HEK293T (cell line): ENCODE measurements around the gene WNT9A.

Experiments used
- CTCF ChIA-PET: fragments of 350-600 bp; formaldehyde crosslinking; extraction: SDS; loops from one replicate; lab custom pipeline; 2021; ENCODE audit warnings: antibody characterized with exemption, inconsistent platforms; lab: Yijun Ruan, JAX
- POLR2A ChIA-PET: fragments of 350-600 bp; formaldehyde crosslinking; extraction: SDS; loops from one replicate; lab custom pipeline; 2020; ENCODE audit warnings: antibody characterized with exemption, inconsistent platforms; lab: Yijun Ruan, JAX
- DNase-seq: peaks from one replicate; pipeline ENCODE4 v3.0.0; 2012; ENCODE audit warnings: mixed read lengths; ENCODE audit errors: extremely low spot score
- ARNT ChIP-seq: fragments of 450-650 bp; IDR thresholded peaks from 2 replicates; pipeline ENCODE4 v1.6.1; 2017; ENCODE audit warnings: mild to moderate bottlenecking
- BHLHE40 ChIP-seq: fragments of 450-650 bp; IDR thresholded peaks from 2 replicates; pipeline ENCODE4 v1.6.1; 2016; ENCODE audit warnings: mild to moderate bottlenecking, moderate library complexity, borderline replicate concordance
- CTBP1 ChIP-seq: fragments of 450-650 bp; IDR thresholded peaks from 2 replicates; pipeline ENCODE4 v1.6.1; 2016; ENCODE audit warnings: borderline replicate concordance
- ELF4 ChIP-seq: fragments of 450-650 bp; IDR thresholded peaks from 2 replicates; pipeline ENCODE4 v1.6.1; 2017; ENCODE audit warnings: antibody characterized with exemption
- FOXA1 ChIP-seq: fragments of 450-650 bp; IDR thresholded peaks from 2 replicates; pipeline ENCODE4 v1.6.1; 2016; ENCODE audit warnings: mild to moderate bottlenecking
- FOXK2 ChIP-seq: fragments of 450-650 bp; IDR thresholded peaks from 2 replicates; pipeline ENCODE4 v1.6.1; 2016; ENCODE audit warnings: mild to moderate bottlenecking
- FOXM1 ChIP-seq: fragments of 450-650 bp; IDR thresholded peaks from 2 replicates; pipeline ENCODE4 v1.6.1; 2017; ENCODE audit warnings: mild to moderate bottlenecking, borderline replicate concordance
- HDGF ChIP-seq: fragments of 450-650 bp; IDR thresholded peaks from 2 replicates; pipeline ENCODE4 v1.6.1; 2017; ENCODE audit warnings: antibody characterized with exemption, borderline replicate concordance
- L3MBTL2 ChIP-seq: fragments of 450-650 bp; conservative IDR thresholded peaks from 2 replicates; pipeline ENCODE4 v1.6.1; 2016; ENCODE audit warnings: mild to moderate bottlenecking
- LEF1 ChIP-seq: fragments of 450-650 bp; IDR thresholded peaks from 2 replicates; pipeline ENCODE4 v1.6.1; 2017; ENCODE audit warnings: mild to moderate bottlenecking, borderline replicate concordance
- NFRKB ChIP-seq: fragments of 450-650 bp; IDR thresholded peaks from 2 replicates; pipeline ENCODE4 v1.6.1; 2016; ENCODE audit warnings: mild to moderate bottlenecking, moderate library complexity
- SP1 ChIP-seq: fragments of 450-650 bp; IDR thresholded peaks from 2 replicates; pipeline ENCODE4 v1.6.1; 2017
- SUZ12 ChIP-seq: fragments of 450-650 bp; IDR thresholded peaks from 2 replicates; pipeline ENCODE4 v1.6.1; 2016; ENCODE audit warnings: mild to moderate bottlenecking
- TARDBP ChIP-seq: fragments of 450-650 bp; IDR thresholded peaks from 2 replicates; pipeline ENCODE4 v1.6.1; 2016
- ZNF384 ChIP-seq: fragments of 450-650 bp; IDR thresholded peaks from 2 replicates; pipeline ENCODE4 v1.6.1; 2016
- TF ChIP-seq, protein P1 (sequence below): fragments of 450-650 bp; IDR thresholded peaks from 2 replicates; pipeline ENCODE4 v1.6.1; 2016

The WNT9A gene

GRCh38 chr1:227951624-227952373, 4.1 kb upstream of the WNT9A start:
- DNase-seq = no peak
- ChIA-PET CTCF (interaction anchor here (1.1 kb wide), 1 partner anchor 190 kb away, joined by 5 read pairs; no protein-coding TSS in a partner anchor), POLR2A (no interaction called here)
- TF ChIP-seq CTBP1 (no peak), ZNF384 (no peak), TARDBP (no peak), ARNT (no peak), ELF4 (no peak), LEF1 (no peak), BHLHE40 (no peak), HDGF (no peak), FOXA1 (no peak), FOXM1 (no peak), FOXK2 (no peak)
- TF ChIP-seq, protein P1, sequence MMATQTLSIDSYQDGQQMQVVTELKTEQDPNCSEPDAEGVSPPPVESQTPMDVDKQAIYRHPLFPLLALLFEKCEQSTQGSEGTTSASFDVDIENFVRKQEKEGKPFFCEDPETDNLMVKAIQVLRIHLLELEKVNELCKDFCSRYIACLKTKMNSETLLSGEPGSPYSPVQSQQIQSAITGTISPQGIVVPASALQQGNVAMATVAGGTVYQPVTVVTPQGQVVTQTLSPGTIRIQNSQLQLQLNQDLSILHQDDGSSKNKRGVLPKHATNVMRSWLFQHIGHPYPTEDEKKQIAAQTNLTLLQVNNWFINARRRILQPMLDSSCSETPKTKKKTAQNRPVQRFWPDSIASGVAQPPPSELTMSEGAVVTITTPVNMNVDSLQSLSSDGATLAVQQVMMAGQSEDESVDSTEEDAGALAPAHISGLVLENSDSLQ = no peak

DNA sequence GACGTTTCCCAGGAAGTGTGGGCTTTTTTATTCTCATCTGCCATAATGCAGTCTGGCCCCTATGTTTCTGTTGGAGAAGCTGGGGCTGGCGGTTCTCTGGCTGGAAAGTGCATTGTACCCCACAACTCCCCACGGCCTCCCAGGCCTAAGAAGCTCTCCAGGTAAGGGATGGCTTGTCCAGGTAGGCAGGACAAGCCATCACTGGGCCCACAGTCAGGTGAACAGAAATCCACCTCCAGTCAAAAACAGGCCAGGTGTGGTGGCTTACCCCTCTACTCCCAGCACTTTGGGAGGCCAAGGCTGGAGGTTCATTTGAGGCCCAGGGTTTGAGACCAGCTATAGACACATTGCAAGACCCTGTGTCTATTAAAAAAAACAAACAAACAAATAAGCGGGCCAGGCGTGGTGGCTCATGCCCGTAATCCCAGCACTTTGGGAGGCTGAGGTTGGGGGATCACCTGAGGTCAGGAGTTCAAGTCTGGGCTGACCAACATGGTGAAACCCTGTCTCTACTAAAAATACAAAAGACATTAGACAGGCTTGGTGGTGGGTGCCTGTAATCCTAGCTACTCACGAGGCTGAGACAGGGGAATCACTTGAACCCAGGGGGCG, 3.1 kb upstream of the WNT9A start:
- ChIA-PET CTCF (no interaction called here), POLR2A (no interaction called here)
- TF ChIP-seq LEF1 = no peak
- no peak for TF ChIP-seq TARDBP
- no peak for TF ChIP-seq CTBP1
- TF ChIP-seq HDGF = no peak
- no peak for TF ChIP-seq FOXM1
- no peak for TF ChIP-seq L3MBTL2
- TF ChIP-seq, protein P1 = no peak
- TF ChIP-seq SUZ12 = no peak
- no peak for TF ChIP-seq BHLHE40
- no peak for TF ChIP-seq ARNT
- no peak for TF ChIP-seq ZNF384
- TF ChIP-seq SP1 = no peak
- no peak for TF ChIP-seq FOXA1
- no peak for TF ChIP-seq FOXK2
- no peak for TF ChIP-seq ELF4
- no peak for TF ChIP-seq NFRKB
- no peak for DNase-seq

DNA sequence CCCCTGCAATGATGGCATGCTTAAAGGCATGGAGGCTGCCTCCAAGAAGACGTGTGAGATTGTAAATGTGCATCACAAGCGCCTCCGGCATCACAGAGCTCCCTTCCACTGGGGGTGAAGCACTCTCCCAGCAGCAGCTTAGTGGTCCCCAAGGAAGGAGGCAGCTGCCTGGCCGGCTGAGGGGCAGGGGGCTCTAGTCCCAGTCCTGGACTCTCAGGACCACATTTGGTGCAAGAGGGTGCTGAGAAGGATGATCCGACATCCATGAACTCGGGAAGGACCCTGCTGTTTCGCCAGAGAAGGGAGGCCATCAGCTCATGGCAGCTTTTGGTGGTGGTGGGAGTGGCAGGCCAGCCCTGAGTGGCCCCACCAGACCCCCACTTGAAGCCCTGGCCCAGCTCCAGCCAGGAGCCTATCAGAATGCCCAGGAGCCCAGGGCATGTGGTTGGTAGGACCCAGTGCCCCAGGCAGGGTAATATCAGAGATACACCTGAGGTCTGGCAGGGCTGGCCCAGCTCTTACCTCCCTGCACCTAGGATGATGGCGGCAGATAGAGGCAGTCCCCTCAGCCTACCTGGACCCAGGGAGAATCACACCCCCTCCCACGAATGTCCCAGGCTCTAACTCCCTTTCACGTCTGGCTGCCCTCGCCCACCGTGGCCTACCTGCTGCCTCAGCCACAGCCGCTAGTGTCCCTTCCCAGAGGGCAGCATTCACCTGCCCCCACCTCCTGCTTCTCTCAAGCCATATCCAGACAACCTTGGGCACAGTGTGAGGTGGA, 2.4 kb upstream of the WNT9A start:
- DNase-seq = no peak
- TF ChIP-seq ARNT = no peak
- ChIA-PET CTCF (no interaction called here), POLR2A (interaction anchor here (0.8 kb wide), 1 partner anchor 8 kb away, joined by 3 read pairs; no protein-coding TSS in a partner anchor)

- ChIA-PET POLR2A (interaction anchor here (0.8 kb wide), 1 partner anchor 9 kb away, joined by 3 read pairs; no protein-coding TSS in a partner anchor), CTCF (no interaction called here)
- TF ChIP-seq BHLHE40 (no peak), ZNF384 (no peak), TARDBP (no peak), ELF4 (no peak), ARNT (no peak), HDGF (no peak), L3MBTL2 (no peak), LEF1 (no peak), SP1 (no peak), SUZ12 (no peak), CTBP1 (no peak), FOXM1 (no peak), NFRKB (no peak), FOXA1 (no peak), FOXK2 (no peak)
- TF ChIP-seq, protein P1 = no peak
- no peak for DNase-seq
Observed at GRCh38 chr1:227949341-227949921, 1.7 kb upstream of the WNT9A start.

DNA sequence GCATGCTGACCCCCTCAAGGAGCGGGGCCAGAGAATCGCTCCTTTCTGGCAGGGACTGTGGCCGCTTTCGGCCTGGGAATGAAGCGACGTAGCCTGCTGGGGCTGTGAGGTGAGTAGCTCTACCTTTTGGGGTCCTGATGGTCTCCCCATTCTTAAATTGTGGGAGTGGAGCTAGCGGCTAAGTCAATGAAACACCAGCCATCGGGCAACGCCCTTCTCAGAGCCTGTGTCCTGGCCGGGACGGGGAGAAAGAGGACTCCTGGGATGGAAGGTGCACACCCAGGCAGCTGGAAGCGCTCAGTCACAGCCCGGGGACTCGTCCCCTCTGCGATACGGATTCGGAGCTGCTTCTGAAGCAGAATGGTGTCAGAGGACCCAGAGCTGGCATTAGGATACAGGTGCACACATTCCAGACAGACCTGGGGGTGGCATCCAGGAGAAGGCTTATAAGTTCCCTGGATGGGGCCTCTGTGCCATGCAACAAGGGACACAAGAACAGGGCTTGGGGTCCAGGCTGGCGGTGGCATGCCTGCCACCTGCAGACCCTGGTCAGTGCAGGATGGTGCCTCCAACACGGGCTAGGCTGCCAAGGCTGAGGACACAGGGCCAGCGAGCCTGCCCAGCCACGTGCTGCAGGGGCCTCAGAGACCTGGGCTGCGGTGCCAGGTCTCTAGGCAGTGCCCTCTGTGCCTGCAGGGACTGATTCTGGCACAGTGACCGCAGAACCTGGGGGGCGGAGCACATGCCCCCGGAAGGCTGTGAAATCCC, 945 bp upstream of the WNT9A start:
- no peak for DNase-seq
- ChIA-PET POLR2A (interaction anchor here (0.8 kb wide), 1 partner anchor 195 kb away, joined by 3 read pairs; no protein-coding TSS in a partner anchor), CTCF (interaction anchor here (0.8 to 1.1 kb wide), 2 partner anchors 10 to 187 kb away, joined by 3 read pairs; no protein-coding TSS in a partner anchor)
- no peak for TF ChIP-seq ELF4
- TF ChIP-seq HDGF = no peak
- TF ChIP-seq ARNT = no peak
- no peak for TF ChIP-seq FOXM1
- no peak for TF ChIP-seq FOXA1
- no peak for TF ChIP-seq SUZ12
- TF ChIP-seq, protein P1 = no peak
- TF ChIP-seq ZNF384 = no peak
- TF ChIP-seq NFRKB = no peak
- no peak for TF ChIP-seq L3MBTL2
- TF ChIP-seq CTBP1 = no peak
- no peak for TF ChIP-seq BHLHE40
- TF ChIP-seq FOXK2 = no peak
- TF ChIP-seq LEF1 = no peak
- TF ChIP-seq SP1 = no peak
- no peak for TF ChIP-seq TARDBP
